GM23338 (cell line): ENCODE measurements around the gene ZNF735. TPM values are rescaled to one million over a fixed set of nuclear protein-coding genes. Genes with fewer than 3 reads are reported as not detected.
"Not testable (repeated sequence)": the region's sequence is repeated elsewhere in the genome, so short reads cannot be mapped to it uniquely, and the experiment has no call there.

Experiments used
- ATAC-seq: fragments of 200-7000 bp; cut with Tn5 transposase; 3 replicates; pipeline ENCODE4 v1.9.1; 2020
- DNase-seq: peaks from one replicate; pipeline ENCODE4 v3.0.0-alpha.2; 2015; ENCODE audit warnings: low spot score
- H2AFZ ChIP-seq: fragments of 200-600 bp; sonication (generic); 2 replicates; pipeline ENCODE4 v1.8.0; 2016; ENCODE audit warnings: antibody characterized with exemption, mild to moderate bottlenecking, moderate library complexity
- H3F3A ChIP-seq: fragments of 200-600 bp; sonication (generic); replicated peaks from 2 replicates; pipeline ENCODE4 v1.8.0; 2017; ENCODE audit warnings: antibody characterized with exemption, mixed run types, low read depth
- H3K27ac ChIP-seq: fragments of 200-600 bp; sonication (generic); 2 replicates; pipeline ENCODE4 v1.6.1; 2016; ENCODE audit warnings: low read depth
- H3K27me3 ChIP-seq: fragments of 200-600 bp; sonication (generic); 2 replicates; pipeline ENCODE4 v1.8.0; 2016; ENCODE audit warnings: mild to moderate bottlenecking, mixed run types, moderate library complexity; ENCODE audit not compliant: insufficient read depth
- H3K36me3 ChIP-seq: fragments of 200-600 bp; sonication (generic); 2 replicates; pipeline ENCODE4 v1.8.0; 2016; ENCODE audit warnings: mild to moderate bottlenecking; ENCODE audit not compliant: insufficient read depth
- H3K4me1 ChIP-seq: fragments of 200-600 bp; sonication (generic); 2 replicates; pipeline ENCODE4 v1.8.0; 2016; ENCODE audit warnings: mild to moderate bottlenecking, moderate library complexity; ENCODE audit not compliant: insufficient read depth
- H3K4me2 ChIP-seq: fragments of 200-600 bp; sonication (generic); 2 replicates; pipeline ENCODE4 v1.7.1; 2017; ENCODE audit warnings: mixed run types
- H3K4me3 ChIP-seq: fragments of 200-600 bp; sonication (generic); 2 replicates; pipeline ENCODE4 v1.6.1; 2016; ENCODE audit warnings: mixed run types
- H3K79me2 ChIP-seq: fragments of 200-600 bp; sonication (generic); replicated peaks from 2 replicates; pipeline ENCODE4 v1.8.0; 2017; ENCODE audit warnings: mild to moderate bottlenecking; ENCODE audit not compliant: insufficient read depth
- H3K9me2 ChIP-seq: fragments of 200-600 bp; sonication (generic); 2 replicates; pipeline ENCODE4 v1.8.0; 2017; ENCODE audit not compliant: insufficient read depth
- H4K20me1 ChIP-seq: fragments of 200-600 bp; sonication (generic); replicated peaks from 2 replicates; pipeline ENCODE4 v1.8.0; 2017; ENCODE audit warnings: mild to moderate bottlenecking; ENCODE audit not compliant: insufficient read depth
- H3K27ac Mint-ChIP-seq: 2 replicates; pipeline ENCODE4 v1.8.0; 2020; ENCODE audit warnings: inconsistent platforms, mild to moderate bottlenecking, moderate library complexity, mixed read lengths
- H3K27me3 Mint-ChIP-seq: 3 replicates; pipeline ENCODE4 v1.8.0; 2022; ENCODE audit warnings: low read depth, mild to moderate bottlenecking, moderate library complexity, mixed read lengths, inconsistent platforms; ENCODE audit not compliant: insufficient read depth, poor library complexity
- H3K36me3 Mint-ChIP-seq: 3 replicates; pipeline ENCODE4 v1.8.0; 2021; ENCODE audit warnings: low read depth, mild to moderate bottlenecking, inconsistent platforms, moderate library complexity, mixed read lengths
- H3K4me1 Mint-ChIP-seq: 3 replicates; pipeline ENCODE4 v1.8.0; 2020; ENCODE audit warnings: mild to moderate bottlenecking, inconsistent platforms, mixed read lengths
- H3K4me3 Mint-ChIP-seq: 3 replicates; pipeline ENCODE4 v1.8.0; 2021; ENCODE audit warnings: moderate library complexity, mild to moderate bottlenecking, inconsistent platforms, mixed read lengths
- H3K9me3 Mint-ChIP-seq: 3 replicates; pipeline ENCODE4 v1.8.0; 2020; ENCODE audit warnings: moderate library complexity, mild to moderate bottlenecking, inconsistent platforms, mixed read lengths
- CREB1 ChIP-seq: fragments of 250-450 bp; sonication (Bioruptor Pico); IDR thresholded peaks from 2 replicates; pipeline ENCODE4 v1.5.0; 2020; ENCODE audit warnings: low read depth, mild to moderate bottlenecking, moderate library complexity
- EZH2 ChIP-seq: fragments of 200-600 bp; sonication (generic); IDR thresholded peaks from one replicate; pipeline ENCODE4 v1.8.0; 2017; ENCODE audit warnings: antibody characterized with exemption, mild to moderate bottlenecking, low read depth; ENCODE audit not compliant: unreplicated experiment
- JUNB ChIP-seq: IDR thresholded peaks from one replicate; pipeline ENCODE4 v1.6.1; 2016; ENCODE audit warnings: antibody characterized with exemption; ENCODE audit not compliant: unreplicated experiment
- NANOG ChIP-seq: IDR thresholded peaks from 2 replicates; pipeline ENCODE4 v1.6.1; 2016; ENCODE audit warnings: antibody characterized with exemption, borderline replicate concordance
- POLR2AphosphoS5 ChIP-seq: IDR thresholded peaks from 2 replicates; pipeline ENCODE4 v1.6.1; 2016; ENCODE audit warnings: antibody characterized with exemption, low read depth
- STAT1 ChIP-seq: IDR thresholded peaks from one replicate; pipeline ENCODE4 v1.6.1; 2016; ENCODE audit warnings: antibody characterized with exemption; ENCODE audit not compliant: unreplicated experiment
- ZNF114 ChIP-seq: fragments of 250-450 bp; sonication (Bioruptor Pico); IDR thresholded peaks from 2 replicates; pipeline ENCODE4 v1.5.0; 2020; ENCODE audit warnings: mild to moderate bottlenecking, moderate library complexity
- polyA plus RNA-seq: library from polyadenylated mRNA; unstranded; fragments of >200 nt; fragmentation: Nextera tagmentation; extraction: Ambion mirVana; gene quantifications from 2 replicates; pipeline ENCODE4 v1.2.1, GENCODE V29; 2016
- total RNA-seq: library from RNA; depleted of rRNA; stranded (reverse); fragments of >200 nt; shearing (Covaris generic); gene quantifications from 2 replicates; pipeline ENCODE4 v1.2.3, GENCODE V29; 2014
- TF ChIP-seq, protein P1 (sequence below): fragments of 250-450 bp; sonication (Bioruptor Pico); IDR thresholded peaks from 2 replicates; pipeline ENCODE4 v1.5.0; 2020; ENCODE audit warnings: mild to moderate bottlenecking, moderate library complexity
- TF ChIP-seq, protein P2 (sequence below), 2 experiments: fragments of 200-600 bp in 1 of 2; sonication (generic) in 1 of 2; conservative IDR thresholded peaks; 2 replicates each; pipeline versions ENCODE4 v1.5.1 to v1.6.1; 2016 to 2017; ENCODE audit warnings: antibody characterized with exemption in 2 of 2, low read depth in 2 of 2, mild to moderate bottlenecking in 2 of 2, moderate library complexity in 1 of 2
- TF ChIP-seq, protein P3 (sequence below): IDR thresholded peaks from one replicate; pipeline ENCODE4 v1.6.1; 2018; ENCODE audit warnings: antibody characterized with exemption; ENCODE audit not compliant: unreplicated experiment

ZNF735 gene
- total and polyA plus RNA-seq, 2 experiments from 2014 or later = not detected

DNA sequence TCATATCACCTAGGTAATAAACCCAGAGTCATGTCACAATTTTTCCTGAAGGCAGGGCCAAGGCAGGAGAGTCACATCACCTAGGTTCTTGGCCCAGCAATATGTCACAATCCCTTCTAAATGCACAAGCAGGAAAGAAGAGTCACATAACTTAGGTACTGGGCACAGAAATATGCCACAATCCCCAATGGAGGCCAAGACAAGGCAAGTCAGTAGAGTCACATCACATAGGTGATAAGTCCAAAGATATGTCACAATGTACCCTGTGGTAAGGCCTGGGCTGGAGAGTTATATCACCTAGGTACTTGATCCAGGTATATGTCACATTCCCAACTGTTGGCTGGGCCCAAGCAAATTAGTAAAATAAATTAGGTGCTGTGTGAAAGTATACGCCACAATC lies 21.2 kb downstream of the ZNF735 start, which contains the start of gene ZNF679:
Gene ZNF679 (plus strand): TSS at position 301 of the 400 bp plus-strand sequence. CDS start 20,644 bp downstream, outside the sequence.
- not testable (repeated sequence) for H3K36me3 ChIP-seq
- H3K36me3 Mint-ChIP-seq = peaks cover 38% of the 10 kb centered on the region

DNA sequence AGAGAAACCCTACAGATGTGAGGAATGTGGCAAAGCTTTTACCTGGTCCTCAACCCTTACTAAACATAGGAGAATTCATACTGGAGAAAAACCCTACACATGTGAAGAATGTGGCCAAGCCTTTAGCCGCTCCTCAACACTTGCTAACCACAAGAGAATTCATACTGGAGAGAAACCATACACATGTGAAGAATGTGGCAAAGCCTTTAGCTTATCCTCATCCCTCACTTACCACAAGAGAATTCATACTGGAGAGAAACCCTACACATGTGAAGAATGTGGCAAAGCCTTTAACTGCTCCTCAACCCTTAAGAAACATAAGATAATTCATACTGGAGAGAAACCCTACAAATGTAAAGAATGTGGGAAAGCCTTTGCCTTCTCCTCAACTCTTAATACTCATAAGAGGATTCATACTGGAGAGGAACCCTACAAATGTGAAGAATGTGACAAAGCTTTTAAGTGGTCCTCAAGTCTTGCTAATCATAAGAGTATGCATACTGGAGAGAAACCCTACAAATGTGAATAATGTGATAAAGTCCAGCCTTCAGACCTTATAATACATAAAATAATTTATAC lies 59.4 kb downstream of the ZNF735 start:
- H3F3A ChIP-seq = no peaks in the 10 kb centered on the region
- no peak overlapping the region for H2AFZ ChIP-seq
- Mint-ChIP-seq H3K4me3 (no peak overlapping the region), H3K9me3 (peaks cover 75% of the 10 kb centered on the region), H3K27ac (no peak overlapping the region), H3K27me3 (no peaks in the 10 kb centered on the region), H3K36me3 (peaks cover 16% of the 10 kb centered on the region), H3K4me1 (no peaks in the 10 kb centered on the region)
- ATAC-seq (no peak), DNase-seq (no peak)
- no peaks in the 10 kb centered on the region for H3K9me2 ChIP-seq
- H3K79me2 ChIP-seq = no peaks in the 10 kb centered on the region
- no peak overlapping the region for H3K4me2 ChIP-seq
- H3K27me3 ChIP-seq = no peaks in the 10 kb centered on the region
- no peak overlapping the region for H3K27ac ChIP-seq
- peaks cover 19% of the 10 kb centered on the region for H3K36me3 ChIP-seq
- no peak overlapping the region for H3K4me3 ChIP-seq
- no peaks in the 10 kb centered on the region for H3K4me1 ChIP-seq
- TF ChIP-seq, protein P1, sequence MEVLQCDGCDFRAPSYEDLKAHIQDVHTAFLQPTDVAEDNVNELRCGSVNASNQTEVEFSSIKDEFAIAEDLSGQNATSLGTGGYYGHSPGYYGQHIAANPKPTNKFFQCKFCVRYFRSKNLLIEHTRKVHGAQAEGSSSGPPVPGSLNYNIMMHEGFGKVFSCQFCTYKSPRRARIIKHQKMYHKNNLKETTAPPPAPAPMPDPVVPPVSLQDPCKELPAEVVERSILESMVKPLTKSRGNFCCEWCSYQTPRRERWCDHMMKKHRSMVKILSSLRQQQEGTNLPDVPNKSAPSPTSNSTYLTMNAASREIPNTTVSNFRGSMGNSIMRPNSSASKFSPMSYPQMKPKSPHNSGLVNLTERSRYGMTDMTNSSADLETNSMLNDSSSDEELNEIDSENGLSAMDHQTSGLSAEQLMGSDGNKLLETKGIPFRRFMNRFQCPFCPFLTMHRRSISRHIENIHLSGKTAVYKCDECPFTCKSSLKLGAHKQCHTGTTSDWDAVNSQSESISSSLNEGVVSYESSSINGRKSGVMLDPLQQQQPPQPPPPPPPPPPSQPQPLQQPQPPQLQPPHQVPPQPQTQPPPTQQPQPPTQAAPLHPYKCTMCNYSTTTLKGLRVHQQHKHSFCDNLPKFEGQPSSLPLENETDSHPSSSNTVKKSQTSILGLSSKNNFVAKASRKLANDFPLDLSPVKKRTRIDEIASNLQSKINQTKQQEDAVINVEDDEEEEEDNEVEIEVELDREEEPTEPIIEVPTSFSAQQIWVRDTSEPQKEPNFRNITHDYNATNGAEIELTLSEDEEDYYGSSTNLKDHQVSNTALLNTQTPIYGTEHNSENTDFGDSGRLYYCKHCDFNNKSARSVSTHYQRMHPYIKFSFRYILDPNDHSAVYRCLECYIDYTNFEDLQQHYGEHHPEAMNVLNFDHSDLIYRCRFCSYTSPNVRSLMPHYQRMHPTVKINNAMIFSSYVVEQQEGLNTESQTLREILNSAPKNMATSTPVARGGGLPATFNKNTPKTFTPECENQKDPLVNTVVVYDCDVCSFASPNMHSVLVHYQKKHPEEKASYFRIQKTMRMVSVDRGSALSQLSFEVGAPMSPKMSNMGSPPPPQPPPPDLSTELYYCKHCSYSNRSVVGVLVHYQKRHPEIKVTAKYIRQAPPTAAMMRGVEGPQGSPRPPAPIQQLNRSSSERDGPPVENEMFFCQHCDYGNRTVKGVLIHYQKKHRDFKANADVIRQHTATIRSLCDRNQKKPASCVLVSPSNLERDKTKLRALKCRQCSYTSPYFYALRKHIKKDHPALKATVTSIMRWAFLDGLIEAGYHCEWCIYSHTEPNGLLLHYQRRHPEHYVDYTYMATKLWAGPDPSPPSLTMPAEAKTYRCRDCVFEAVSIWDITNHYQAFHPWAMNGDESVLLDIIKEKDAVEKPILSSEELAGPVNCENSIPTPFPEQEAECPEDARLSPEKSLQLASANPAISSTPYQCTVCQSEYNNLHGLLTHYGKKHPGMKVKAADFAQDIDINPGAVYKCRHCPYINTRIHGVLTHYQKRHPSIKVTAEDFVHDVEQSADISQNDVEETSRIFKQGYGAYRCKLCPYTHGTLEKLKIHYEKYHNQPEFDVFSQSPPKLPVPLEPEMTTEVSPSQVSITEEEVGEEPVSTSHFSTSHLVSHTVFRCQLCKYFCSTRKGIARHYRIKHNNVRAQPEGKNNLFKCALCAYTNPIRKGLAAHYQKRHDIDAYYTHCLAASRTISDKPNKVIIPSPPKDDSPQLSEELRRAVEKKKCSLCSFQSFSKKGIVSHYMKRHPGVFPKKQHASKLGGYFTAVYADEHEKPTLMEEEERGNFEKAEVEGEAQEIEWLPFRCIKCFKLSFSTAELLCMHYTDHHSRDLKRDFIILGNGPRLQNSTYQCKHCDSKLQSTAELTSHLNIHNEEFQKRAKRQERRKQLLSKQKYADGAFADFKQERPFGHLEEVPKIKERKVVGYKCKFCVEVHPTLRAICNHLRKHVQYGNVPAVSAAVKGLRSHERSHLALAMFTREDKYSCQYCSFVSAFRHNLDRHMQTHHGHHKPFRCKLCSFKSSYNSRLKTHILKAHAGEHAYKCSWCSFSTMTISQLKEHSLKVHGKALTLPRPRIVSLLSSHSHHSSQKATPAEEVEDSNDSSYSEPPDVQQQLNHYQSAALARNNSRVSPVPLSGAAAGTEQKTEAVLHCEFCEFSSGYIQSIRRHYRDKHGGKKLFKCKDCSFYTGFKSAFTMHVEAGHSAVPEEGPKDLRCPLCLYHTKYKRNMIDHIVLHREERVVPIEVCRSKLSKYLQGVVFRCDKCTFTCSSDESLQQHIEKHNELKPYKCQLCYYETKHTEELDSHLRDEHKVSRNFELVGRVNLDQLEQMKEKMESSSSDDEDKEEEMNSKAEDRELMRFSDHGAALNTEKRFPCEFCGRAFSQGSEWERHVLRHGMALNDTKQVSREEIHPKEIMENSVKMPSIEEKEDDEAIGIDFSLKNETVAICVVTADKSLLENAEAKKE (CRISPR knock-in tag) = no peak
- TF ChIP-seq STAT1 (no peak), EZH2 (no peak), CREB1 (CRISPR knock-in tag) (no peak), ZNF114 (CRISPR knock-in tag) (no peak), POLR2AphosphoS5 (no peak), JUNB (no peak), NANOG (no peak)
- TF ChIP-seq, protein P2, sequence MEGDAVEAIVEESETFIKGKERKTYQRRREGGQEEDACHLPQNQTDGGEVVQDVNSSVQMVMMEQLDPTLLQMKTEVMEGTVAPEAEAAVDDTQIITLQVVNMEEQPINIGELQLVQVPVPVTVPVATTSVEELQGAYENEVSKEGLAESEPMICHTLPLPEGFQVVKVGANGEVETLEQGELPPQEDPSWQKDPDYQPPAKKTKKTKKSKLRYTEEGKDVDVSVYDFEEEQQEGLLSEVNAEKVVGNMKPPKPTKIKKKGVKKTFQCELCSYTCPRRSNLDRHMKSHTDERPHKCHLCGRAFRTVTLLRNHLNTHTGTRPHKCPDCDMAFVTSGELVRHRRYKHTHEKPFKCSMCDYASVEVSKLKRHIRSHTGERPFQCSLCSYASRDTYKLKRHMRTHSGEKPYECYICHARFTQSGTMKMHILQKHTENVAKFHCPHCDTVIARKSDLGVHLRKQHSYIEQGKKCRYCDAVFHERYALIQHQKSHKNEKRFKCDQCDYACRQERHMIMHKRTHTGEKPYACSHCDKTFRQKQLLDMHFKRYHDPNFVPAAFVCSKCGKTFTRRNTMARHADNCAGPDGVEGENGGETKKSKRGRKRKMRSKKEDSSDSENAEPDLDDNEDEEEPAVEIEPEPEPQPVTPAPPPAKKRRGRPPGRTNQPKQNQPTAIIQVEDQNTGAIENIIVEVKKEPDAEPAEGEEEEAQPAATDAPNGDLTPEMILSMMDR (conservative IDR thresholded peaks at IDR 0.05; ENCODE audit: low read depth in 2 of 2) = no peak
- TF ChIP-seq, protein P3, sequence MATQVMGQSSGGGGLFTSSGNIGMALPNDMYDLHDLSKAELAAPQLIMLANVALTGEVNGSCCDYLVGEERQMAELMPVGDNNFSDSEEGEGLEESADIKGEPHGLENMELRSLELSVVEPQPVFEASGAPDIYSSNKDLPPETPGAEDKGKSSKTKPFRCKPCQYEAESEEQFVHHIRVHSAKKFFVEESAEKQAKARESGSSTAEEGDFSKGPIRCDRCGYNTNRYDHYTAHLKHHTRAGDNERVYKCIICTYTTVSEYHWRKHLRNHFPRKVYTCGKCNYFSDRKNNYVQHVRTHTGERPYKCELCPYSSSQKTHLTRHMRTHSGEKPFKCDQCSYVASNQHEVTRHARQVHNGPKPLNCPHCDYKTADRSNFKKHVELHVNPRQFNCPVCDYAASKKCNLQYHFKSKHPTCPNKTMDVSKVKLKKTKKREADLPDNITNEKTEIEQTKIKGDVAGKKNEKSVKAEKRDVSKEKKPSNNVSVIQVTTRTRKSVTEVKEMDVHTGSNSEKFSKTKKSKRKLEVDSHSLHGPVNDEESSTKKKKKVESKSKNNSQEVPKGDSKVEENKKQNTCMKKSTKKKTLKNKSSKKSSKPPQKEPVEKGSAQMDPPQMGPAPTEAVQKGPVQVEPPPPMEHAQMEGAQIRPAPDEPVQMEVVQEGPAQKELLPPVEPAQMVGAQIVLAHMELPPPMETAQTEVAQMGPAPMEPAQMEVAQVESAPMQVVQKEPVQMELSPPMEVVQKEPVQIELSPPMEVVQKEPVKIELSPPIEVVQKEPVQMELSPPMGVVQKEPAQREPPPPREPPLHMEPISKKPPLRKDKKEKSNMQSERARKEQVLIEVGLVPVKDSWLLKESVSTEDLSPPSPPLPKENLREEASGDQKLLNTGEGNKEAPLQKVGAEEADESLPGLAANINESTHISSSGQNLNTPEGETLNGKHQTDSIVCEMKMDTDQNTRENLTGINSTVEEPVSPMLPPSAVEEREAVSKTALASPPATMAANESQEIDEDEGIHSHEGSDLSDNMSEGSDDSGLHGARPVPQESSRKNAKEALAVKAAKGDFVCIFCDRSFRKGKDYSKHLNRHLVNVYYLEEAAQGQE = no peak
- no peaks in the 10 kb centered on the region for H4K20me1 ChIP-seq

More for the DNA sequence above, 21.2 kb downstream of the ZNF735 start, which contains the start of gene ZNF679:
- not testable (repeated sequence) for ATAC-seq, H3K4me3 ChIP-seq, H3K27me3 ChIP-seq, DNase-seq, H3K9me2 ChIP-seq, H3K27ac ChIP-seq, H3K79me2 ChIP-seq, H3K27me3 Mint-ChIP-seq, H3K4me2 ChIP-seq, H4K20me1 ChIP-seq, H3K27ac Mint-ChIP-seq, H2AFZ ChIP-seq, H3F3A ChIP-seq, H3K4me1 ChIP-seq, H3K4me3 Mint-ChIP-seq, H3K4me1 Mint-ChIP-seq
- peaks cover 98% of the 10 kb centered on the region for H3K9me3 Mint-ChIP-seq
